K562 (cell line): Measurements from ENCODE around the gene AGL.

ENCODE experiments used
- CBFB ChIP-seq: sonication (generic); formaldehyde crosslinking; IDR thresholded peaks from 2 replicates; pipeline ENCODE4 v1.4.0; 2020; ENCODE audit warnings: mild to moderate bottlenecking, missing genetic modification reagents
- CBX8 ChIP-seq: fragments of 200-600 bp; sonication (generic); IDR thresholded peaks from 2 replicates; pipeline ENCODE4 v1.6.1; 2012; ENCODE audit warnings: borderline replicate concordance, mixed run types, low read depth, mild to moderate bottlenecking, moderate library complexity, mixed read lengths, low read length, control low read depth, inconsistent platforms; ENCODE audit not compliant: poor library complexity, severe bottlenecking; ENCODE audit errors: extremely low read depth
- EZH2 ChIP-seq: IDR thresholded peaks from 2 replicates; pipeline ENCODE4 v1.6.1; 2012; ENCODE audit warnings: low read depth, mild to moderate bottlenecking, inconsistent platforms, low read length, borderline replicate concordance
- HMGXB4 ChIP-seq: sonication (generic); formaldehyde crosslinking; IDR thresholded peaks from 2 replicates; pipeline ENCODE4 v1.8.1; 2023; ENCODE audit warnings: mild to moderate bottlenecking, missing genetic modification reagents
- IRF9 ChIP-seq: fragments of 450-650 bp; IDR thresholded peaks from 2 replicates; pipeline ENCODE4 v1.6.1; 2016; ENCODE audit warnings: missing biosample characterization, missing genetic modification characterization
- KDM1A ChIP-seq, 2 experiments: fragments of 450-650 bp; IDR thresholded peaks; 2 replicates each; pipeline ENCODE4 v1.6.1; 2016; ENCODE audit warnings: mild to moderate bottlenecking in 2 of 2
- MTA2 ChIP-seq: fragments of 450-650 bp; IDR thresholded peaks from 2 replicates; pipeline ENCODE4 v1.6.1; 2016; ENCODE audit warnings: low read depth
- NFIX ChIP-seq: fragments of 250-450 bp; sonication (Bioruptor Pico); IDR thresholded peaks from 2 replicates; pipeline ENCODE4 v1.4.0; 2020; ENCODE audit warnings: low read depth, mild to moderate bottlenecking, moderate library complexity
- NR2C2 ChIP-seq, 2 experiments: fragments of 200-800 bp in 1 of 2; sonication (Bioruptor generic) in 1 of 2; sonication (generic) in 1 of 2; formaldehyde crosslinking in 1 of 2; IDR thresholded peaks; 2 replicates each; pipeline versions ENCODE4 v1.6.1 to v1.8.0; 2016 to 2022; ENCODE audit warnings: mild to moderate bottlenecking in 1 of 2, missing compliant biosample characterization in 1 of 2, missing genetic modification characterization in 1 of 2, missing genetic modification reagents in 1 of 2
- REST ChIP-seq, 2 experiments: fragments of 450-650 bp; formaldehyde crosslinking in 1 of 2; IDR thresholded peaks; 2 replicates each; pipeline versions ENCODE4 v1.4.0 to v1.6.1; 2014 to 2020; ENCODE audit warnings: mild to moderate bottlenecking in 2 of 2, borderline replicate concordance in 1 of 2, low read depth in 1 of 2
- SMARCA5 ChIP-seq: fragments of 450-650 bp; IDR thresholded peaks from 2 replicates; pipeline ENCODE4 v1.6.1; 2016
- ZBTB2 ChIP-seq: fragments of 450-650 bp; IDR thresholded peaks from 2 replicates; pipeline ENCODE4 v1.6.1; 2016; ENCODE audit warnings: antibody characterized with exemption
- ZFP91 ChIP-seq: sonication (generic); formaldehyde crosslinking; IDR thresholded peaks from 2 replicates; pipeline ENCODE4 v1.8.0; 2022; ENCODE audit warnings: mild to moderate bottlenecking, missing genetic modification reagents
- ZNF143 ChIP-seq: sonication (generic); formaldehyde crosslinking; IDR thresholded peaks from 2 replicates; pipeline ENCODE4 v1.9.0; 2022; ENCODE audit warnings: mild to moderate bottlenecking, missing genetic modification reagents

- TF ChIP-seq KDM1A (IDR thresholded peaks at IDR 0.05), result no peak
- no peak for TF ChIP-seq MTA2
- no peak for TF ChIP-seq SMARCA5
- TF ChIP-seq ZFP91 (CRISPR knock-in tag), result no peak
- no peak for TF ChIP-seq CBFB (CRISPR knock-in tag)
- TF ChIP-seq ZNF143 (CRISPR knock-in tag), result no peak
- TF ChIP-seq CBX8, result no peak
- TF ChIP-seq IRF9 (tag), result no peak
- TF ChIP-seq NR2C2 (CRISPR knock-in tag; IDR thresholded peaks at IDR 0.05), result no peak
- TF ChIP-seq NR2C2 (tag; IDR thresholded peaks at IDR 0.05), result no peak
- no peak for TF ChIP-seq NFIX (CRISPR knock-in tag)
- no peak for TF ChIP-seq REST (IDR thresholded peaks at IDR 0.05; ENCODE audit: borderline replicate concordance)
- no peak for TF ChIP-seq REST (CRISPR knock-in tag; IDR thresholded peaks at IDR 0.05; ENCODE audit: low read depth)
- TF ChIP-seq EZH2, result no peak
- TF ChIP-seq HMGXB4 (CRISPR knock-in tag), result no peak
- no peak for TF ChIP-seq ZBTB2
Measured at GRCh38 chr1:99849413-99849743, 783 bp upstream of the AGL start.
